ENCODE measurements around the gene SPPL3.

Gene SPPL3

DNA sequence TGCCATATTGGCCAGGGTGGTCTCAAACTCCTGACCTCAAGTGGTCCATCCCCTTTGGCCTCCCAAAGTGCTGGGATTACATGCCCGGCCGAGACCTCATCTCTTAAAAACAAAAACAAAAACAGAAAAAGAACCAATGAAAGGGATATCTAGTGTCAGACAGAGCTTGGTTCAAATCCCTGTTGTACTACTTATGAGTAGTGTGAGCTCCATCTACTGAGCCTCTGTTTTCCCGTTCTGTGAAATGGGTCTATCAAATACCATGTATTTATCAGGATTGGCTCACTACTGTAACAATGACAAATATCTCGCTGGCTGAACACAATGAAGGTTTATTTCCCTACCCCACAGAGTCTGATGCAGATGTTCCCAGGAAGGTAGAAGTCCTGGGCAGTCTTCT is 37.3 kb upstream of the SPPL3 start:
- ATAC-seq: no peak
- TF ChIP-seq, protein P1, sequence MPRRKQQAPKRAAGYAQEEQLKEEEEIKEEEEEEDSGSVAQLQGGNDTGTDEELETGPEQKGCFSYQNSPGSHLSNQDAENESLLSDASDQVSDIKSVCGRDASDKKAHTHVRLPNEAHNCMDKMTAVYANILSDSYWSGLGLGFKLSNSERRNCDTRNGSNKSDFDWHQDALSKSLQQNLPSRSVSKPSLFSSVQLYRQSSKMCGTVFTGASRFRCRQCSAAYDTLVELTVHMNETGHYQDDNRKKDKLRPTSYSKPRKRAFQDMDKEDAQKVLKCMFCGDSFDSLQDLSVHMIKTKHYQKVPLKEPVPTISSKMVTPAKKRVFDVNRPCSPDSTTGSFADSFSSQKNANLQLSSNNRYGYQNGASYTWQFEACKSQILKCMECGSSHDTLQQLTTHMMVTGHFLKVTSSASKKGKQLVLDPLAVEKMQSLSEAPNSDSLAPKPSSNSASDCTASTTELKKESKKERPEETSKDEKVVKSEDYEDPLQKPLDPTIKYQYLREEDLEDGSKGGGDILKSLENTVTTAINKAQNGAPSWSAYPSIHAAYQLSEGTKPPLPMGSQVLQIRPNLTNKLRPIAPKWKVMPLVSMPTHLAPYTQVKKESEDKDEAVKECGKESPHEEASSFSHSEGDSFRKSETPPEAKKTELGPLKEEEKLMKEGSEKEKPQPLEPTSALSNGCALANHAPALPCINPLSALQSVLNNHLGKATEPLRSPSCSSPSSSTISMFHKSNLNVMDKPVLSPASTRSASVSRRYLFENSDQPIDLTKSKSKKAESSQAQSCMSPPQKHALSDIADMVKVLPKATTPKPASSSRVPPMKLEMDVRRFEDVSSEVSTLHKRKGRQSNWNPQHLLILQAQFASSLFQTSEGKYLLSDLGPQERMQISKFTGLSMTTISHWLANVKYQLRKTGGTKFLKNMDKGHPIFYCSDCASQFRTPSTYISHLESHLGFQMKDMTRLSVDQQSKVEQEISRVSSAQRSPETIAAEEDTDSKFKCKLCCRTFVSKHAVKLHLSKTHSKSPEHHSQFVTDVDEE (CRISPR knock-in tag; IDR thresholded peaks at IDR 0.05): no peak
- TF ChIP-seq ZC3H10 (CRISPR knock-in tag; IDR thresholded peaks at IDR 0.05): no peak
- no peak for TF ChIP-seq ZFP3 (CRISPR knock-in tag; IDR thresholded peaks at IDR 0.05)
- no peak for TF ChIP-seq ARNTL (CRISPR knock-in tag; IDR thresholded peaks at IDR 0.05; ENCODE audit: borderline replicate concordance, low read depth)
- TF ChIP-seq, protein P2, sequence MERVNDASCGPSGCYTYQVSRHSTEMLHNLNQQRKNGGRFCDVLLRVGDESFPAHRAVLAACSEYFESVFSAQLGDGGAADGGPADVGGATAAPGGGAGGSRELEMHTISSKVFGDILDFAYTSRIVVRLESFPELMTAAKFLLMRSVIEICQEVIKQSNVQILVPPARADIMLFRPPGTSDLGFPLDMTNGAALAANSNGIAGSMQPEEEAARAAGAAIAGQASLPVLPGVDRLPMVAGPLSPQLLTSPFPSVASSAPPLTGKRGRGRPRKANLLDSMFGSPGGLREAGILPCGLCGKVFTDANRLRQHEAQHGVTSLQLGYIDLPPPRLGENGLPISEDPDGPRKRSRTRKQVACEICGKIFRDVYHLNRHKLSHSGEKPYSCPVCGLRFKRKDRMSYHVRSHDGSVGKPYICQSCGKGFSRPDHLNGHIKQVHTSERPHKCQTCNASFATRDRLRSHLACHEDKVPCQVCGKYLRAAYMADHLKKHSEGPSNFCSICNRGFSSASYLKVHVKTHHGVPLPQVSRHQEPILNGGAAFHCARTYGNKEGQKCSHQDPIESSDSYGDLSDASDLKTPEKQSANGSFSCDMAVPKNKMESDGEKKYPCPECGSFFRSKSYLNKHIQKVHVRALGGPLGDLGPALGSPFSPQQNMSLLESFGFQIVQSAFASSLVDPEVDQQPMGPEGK (CRISPR knock-in tag; IDR thresholded peaks at IDR 0.05; ENCODE audit: borderline replicate concordance): no peak
- no peak for TF ChIP-seq BACH2 (CRISPR knock-in tag; IDR thresholded peaks at IDR 0.05; ENCODE audit: borderline replicate concordance)
- TF ChIP-seq CSDC2 (CRISPR knock-in tag; IDR thresholded peaks at IDR 0.05): no peak
- no peak for TF ChIP-seq PPARA (CRISPR knock-in tag; IDR thresholded peaks at IDR 0.05; ENCODE audit: borderline replicate concordance)
- TF ChIP-seq ZFP30 (CRISPR knock-in tag; IDR thresholded peaks at IDR 0.05): no peak
- TF ChIP-seq ISL1 (CRISPR knock-in tag; IDR thresholded peaks at IDR 0.05): no peak
- TF ChIP-seq GLIS3 (CRISPR knock-in tag; IDR thresholded peaks at IDR 0.05): no peak

DNA sequence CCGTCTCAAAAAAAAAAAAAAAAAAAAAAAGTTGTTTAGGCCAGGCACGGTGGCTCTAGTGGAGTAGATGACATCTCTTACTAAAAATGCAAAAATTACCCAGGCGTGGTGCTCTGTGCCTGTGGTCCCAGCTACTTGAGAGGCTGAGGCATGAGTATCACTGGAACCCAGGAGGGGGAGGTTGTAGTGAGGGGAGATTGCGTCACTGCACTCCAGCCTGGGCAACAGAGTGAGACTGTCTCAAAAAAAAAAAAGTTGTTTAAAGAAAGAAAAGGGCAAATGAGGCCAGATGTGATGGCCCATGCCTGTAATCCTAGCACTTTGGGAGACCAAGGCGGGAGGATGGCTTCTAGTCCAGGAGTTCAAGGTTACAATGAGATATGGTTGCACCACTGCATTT is 36.6 kb upstream of the SPPL3 start:
- ATAC-seq: no peak; the same call in 2 of the 3 replicates
- TF ChIP-seq PPARA (CRISPR knock-in tag; IDR thresholded peaks at IDR 0.05; ENCODE audit: borderline replicate concordance) (no peak), ISL1 (CRISPR knock-in tag; IDR thresholded peaks at IDR 0.05) (no peak), TOX (CRISPR knock-in tag; IDR thresholded peaks at IDR 0.05; ENCODE audit: borderline replicate concordance) (no peak), ZFP3 (CRISPR knock-in tag; IDR thresholded peaks at IDR 0.05) (no peak), ZNF70 (CRISPR knock-in tag; IDR thresholded peaks at IDR 0.05) (no peak), TCF4 (CRISPR knock-in tag; IDR thresholded peaks at IDR 0.05; ENCODE audit: borderline replicate concordance) (no peak), BACH2 (CRISPR knock-in tag; IDR thresholded peaks at IDR 0.05; ENCODE audit: borderline replicate concordance) (no peak), GLIS3 (CRISPR knock-in tag; IDR thresholded peaks at IDR 0.05) (no peak), ZFP30 (CRISPR knock-in tag; IDR thresholded peaks at IDR 0.05) (no peak), CSDC2 (CRISPR knock-in tag; IDR thresholded peaks at IDR 0.05) (no peak), ZNF565 (CRISPR knock-in tag; conservative IDR thresholded peaks at IDR 0.05; ENCODE audit: low read depth) (no peak), SNAI2 (CRISPR knock-in tag; IDR thresholded peaks at IDR 0.05) (no peak), ARNTL (CRISPR knock-in tag; IDR thresholded peaks at IDR 0.05; ENCODE audit: borderline replicate concordance, low read depth) (no peak)
- TF ChIP-seq, protein P3, sequence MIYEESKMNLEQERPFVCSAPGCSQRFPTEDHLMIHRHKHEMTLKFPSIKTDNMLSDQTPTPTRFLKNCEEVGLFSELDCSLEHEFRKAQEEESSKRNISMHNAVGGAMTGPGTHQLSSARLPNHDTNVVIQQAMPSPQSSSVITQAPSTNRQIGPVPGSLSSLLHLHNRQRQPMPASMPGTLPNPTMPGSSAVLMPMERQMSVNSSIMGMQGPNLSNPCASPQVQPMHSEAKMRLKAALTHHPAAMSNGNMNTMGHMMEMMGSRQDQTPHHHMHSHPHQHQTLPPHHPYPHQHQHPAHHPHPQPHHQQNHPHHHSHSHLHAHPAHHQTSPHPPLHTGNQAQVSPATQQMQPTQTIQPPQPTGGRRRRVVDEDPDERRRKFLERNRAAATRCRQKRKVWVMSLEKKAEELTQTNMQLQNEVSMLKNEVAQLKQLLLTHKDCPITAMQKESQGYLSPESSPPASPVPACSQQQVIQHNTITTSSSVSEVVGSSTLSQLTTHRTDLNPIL (CRISPR knock-in tag; IDR thresholded peaks at IDR 0.05; ENCODE audit: low read depth): no peak
- TF ChIP-seq, protein P4, sequence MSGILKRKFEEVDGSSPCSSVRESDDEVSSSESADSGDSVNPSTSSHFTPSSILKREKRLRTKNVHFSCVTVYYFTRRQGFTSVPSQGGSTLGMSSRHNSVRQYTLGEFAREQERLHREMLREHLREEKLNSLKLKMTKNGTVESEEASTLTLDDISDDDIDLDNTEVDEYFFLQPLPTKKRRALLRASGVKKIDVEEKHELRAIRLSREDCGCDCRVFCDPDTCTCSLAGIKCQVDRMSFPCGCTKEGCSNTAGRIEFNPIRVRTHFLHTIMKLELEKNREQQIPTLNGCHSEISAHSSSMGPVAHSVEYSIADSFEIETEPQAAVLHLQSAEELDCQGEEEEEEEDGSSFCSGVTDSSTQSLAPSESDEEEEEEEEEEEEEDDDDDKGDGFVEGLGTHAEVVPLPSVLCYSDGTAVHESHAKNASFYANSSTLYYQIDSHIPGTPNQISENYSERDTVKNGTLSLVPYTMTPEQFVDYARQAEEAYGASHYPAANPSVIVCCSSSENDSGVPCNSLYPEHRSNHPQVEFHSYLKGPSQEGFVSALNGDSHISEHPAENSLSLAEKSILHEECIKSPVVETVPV (CRISPR knock-in tag; IDR thresholded peaks at IDR 0.05): no peak
- TF ChIP-seq, protein P2 (CRISPR knock-in tag; IDR thresholded peaks at IDR 0.05; ENCODE audit: borderline replicate concordance): no peak
- TF ChIP-seq, protein P1 (CRISPR knock-in tag; IDR thresholded peaks at IDR 0.05): no peak
- TF ChIP-seq, protein P5, sequence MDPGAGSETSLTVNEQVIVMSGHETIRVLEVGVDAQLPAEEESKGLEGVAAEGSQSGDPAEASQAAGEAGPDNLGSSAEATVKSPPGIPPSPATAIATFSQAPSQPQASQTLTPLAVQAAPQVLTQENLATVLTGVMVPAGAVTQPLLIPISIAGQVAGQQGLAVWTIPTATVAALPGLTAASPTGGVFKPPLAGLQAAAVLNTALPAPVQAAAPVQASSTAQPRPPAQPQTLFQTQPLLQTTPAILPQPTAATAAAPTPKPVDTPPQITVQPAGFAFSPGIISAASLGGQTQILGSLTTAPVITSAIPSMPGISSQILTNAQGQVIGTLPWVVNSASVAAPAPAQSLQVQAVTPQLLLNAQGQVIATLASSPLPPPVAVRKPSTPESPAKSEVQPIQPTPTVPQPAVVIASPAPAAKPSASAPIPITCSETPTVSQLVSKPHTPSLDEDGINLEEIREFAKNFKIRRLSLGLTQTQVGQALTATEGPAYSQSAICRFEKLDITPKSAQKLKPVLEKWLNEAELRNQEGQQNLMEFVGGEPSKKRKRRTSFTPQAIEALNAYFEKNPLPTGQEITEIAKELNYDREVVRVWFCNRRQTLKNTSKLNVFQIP (CRISPR knock-in tag; IDR thresholded peaks at IDR 0.05; ENCODE audit: borderline replicate concordance, low read depth): no peak

All from SK-N-SH treated with all-trans-retinoic acid at 6 μM for 48 hours (cell line).